Measurements from ENCODE around the gene GLI2. TPM values are rescaled to one million over a fixed set of nuclear protein-coding genes. Genes with fewer than 3 reads are reported as not detected.
A peak's percentile ranks its signal among the peaks of the same experiment; 100 is the strongest.

The GLI2 gene
- total and polyA plus RNA-seq, 2 of the 8 experiments (the other 6 are each of a cell fraction or from before 2014, with no cell fraction given), result 18.4 to 46.9 TPM

GRCh38 chr2:120770641-120771040, 35.0 kb downstream of the GLI2 start:
- Histone ChIP-seq H3K36me3 (ENCODE audit: control insufficient read depth in 2 of 4, insufficient read depth in 4 of 4, low read length in 3 of 4) (no peaks in the 10 kb centered on the region), H2AK5ac (ENCODE audit: low read depth, low read length) (peak overlapping the region; percentile 83; the same call in 1 of the 2 replicates), H4K91ac (replicated peaks; ENCODE audit: insufficient read length, low read length) (no peak overlapping the region), H4K20me1 (replicated peaks in 1 of 2; ENCODE audit: control insufficient read depth in 1 of 2, insufficient read depth in 2 of 2, low read length in 2 of 2) (peaks cover 39 to 65% of the 10 kb centered on the region in 2 experiments), H3K23ac (ENCODE audit: insufficient read length) (no peak overlapping the region), H2AFZ (ENCODE audit: low read length) (no peak overlapping the region), H3K14ac (ENCODE audit: insufficient read length) (no peak overlapping the region), H3K23me2 (ENCODE audit: low read depth, low read length) (no peaks in the 10 kb centered on the region), H2BK20ac (ENCODE audit: low read length) (no peak overlapping the region), H3K27ac (ENCODE audit: low read depth, low read length) (no peak overlapping the region), H4K5ac (ENCODE audit: insufficient read length, low read depth, low read length) (no peak overlapping the region), H4K8ac (ENCODE audit: extremely low read depth, insufficient read depth, low read length) (no peak overlapping the region), H3K9me3 (ENCODE audit: insufficient read depth in 2 of 2, low read depth in 1 of 2, low read length in 1 of 2) (no peaks in the 10 kb centered on the region), H3K4me3 (ENCODE audit: extremely low read depth in 1 of 4, insufficient read depth in 2 of 4, low read depth in 3 of 4, low read length in 4 of 4) (no peak overlapping the region), H3K9ac (replicated peaks in 1 of 4; ENCODE audit: extremely low read depth in 1 of 4, low read depth in 3 of 4, low read length in 3 of 4) (no peak overlapping the region), H2BK5ac (ENCODE audit: low read depth, low read length) (peak overlapping the region; percentile 66; the same call in 1 of the 2 replicates), H2BK12ac (ENCODE audit: low read depth, low read length) (peak overlapping the region; percentile 68; the same call in 1 of the 2 replicates), H2BK15ac (ENCODE audit: low read length) (0 out of 2 replicates have a peak overlapping the region, but pooled peaks have one; percentile 68), H3K79me1 (ENCODE audit: low read depth, low read length) (peaks cover 48% of the 10 kb centered on the region), H3K4me1 (replicated peaks in 1 of 4; ENCODE audit: control insufficient read depth in 3 of 4, insufficient read depth in 4 of 4, low read length in 3 of 4) (peaks cover 23 to 63% (median 34%) of the 10 kb centered on the region in 4 experiments), H3K4ac (replicated peaks; ENCODE audit: insufficient read length, low read depth, low read length) (no peak overlapping the region), H3K56ac (replicated peaks; ENCODE audit: insufficient read length, low read depth, low read length) (no peak overlapping the region), H2BK120ac (replicated peaks; ENCODE audit: low read depth, low read length) (no peak overlapping the region), H3K27me3 (replicated peaks in 1 of 4; ENCODE audit: control insufficient read depth in 3 of 4, extremely low read depth in 1 of 4, insufficient read depth in 3 of 4, low read length in 3 of 4) (no peaks in the 10 kb centered on the region), H3K18ac (ENCODE audit: extremely low read depth, low read length) (peak overlapping the region; percentile 38; the same call in 1 of the 2 replicates), H3K79me2 (ENCODE audit: control insufficient read depth in 1 of 2, insufficient read depth in 2 of 2, low read length in 2 of 2) (peaks cover 9 to 99% of the 10 kb centered on the region in 2 experiments), H3K4me2 (ENCODE audit: insufficient read depth in 1 of 2, low read depth in 2 of 2, low read length in 2 of 2) (no peak overlapping the region)
- WGBS, 2 experiments (ENCODE audit: extremely low coverage in 1 of 2, insufficient coverage in 1 of 2, insufficient read length in 1 of 2, insufficient replicate concordance in 2 of 2, low coverage in 1 of 2, low lambda C conversion rate in 2 of 2, missing lambda C conversion rate in 1 of 2), result 97% methylated on average over 6 of the region's 6 CpGs; no CpG with 5 or more reads in 1 of the 2 experiments
- ChIA-PET POLR2A (ENCODE audit: partially characterized antibody) (interaction anchor here (0.8 to 2.4 kb wide), 6 partner anchors 10 to 305 kb away, joined by 3 to 9 read pairs (median 4); partner anchors contain the start of gene GLI2), CTCF (ENCODE audit: partially characterized antibody) (interaction anchor here (0.6 to 4.6 kb wide), 15 partner anchors 9 to 196 kb away, joined by 3 to 21 read pairs (median 3); no protein-coding TSS in a partner anchor)
- no peak for FAIRE-seq
- no peak for DNase-seq (ENCODE audit: low read depth in 1 of 2, low spot score in 2 of 2)
- no peak for TF ChIP-seq CEBPB (IDR thresholded peaks at IDR 0.05; ENCODE audit: low read depth, low read length)
- TF ChIP-seq SIN3A (conservative IDR thresholded peaks at IDR 0.05 in 1 of 2, IDR thresholded peaks at IDR 0.05 in 1 of 2; ENCODE audit: low read depth in 1 of 2, low read length in 2 of 2), result no peak
- TF ChIP-seq SIX5 (IDR thresholded peaks at IDR 0.05; ENCODE audit: low read depth, low read length), result no peak
- no peak for TF ChIP-seq SUZ12 (IDR thresholded peaks at IDR 0.05; ENCODE audit: low read length)
- TF ChIP-seq SP2 (IDR thresholded peaks at IDR 0.05; ENCODE audit: low read length), result no peak
- TF ChIP-seq EP300 (IDR thresholded peaks at IDR 0.05; ENCODE audit: borderline replicate concordance in 1 of 2, low read depth in 2 of 2, low read length in 2 of 2), result no peak
- TF ChIP-seq JUN (IDR thresholded peaks at IDR 0.05; ENCODE audit: low read depth, low read length), result no peak
- no peak for TF ChIP-seq CBX5 (IDR thresholded peaks at IDR 0.05; ENCODE audit: low read depth, low read length)
- no peak for TF ChIP-seq GTF2F1 (IDR thresholded peaks at IDR 0.05; ENCODE audit: borderline replicate concordance, low read depth, low read length)
- TF ChIP-seq RFX5 (IDR thresholded peaks at IDR 0.05; ENCODE audit: borderline replicate concordance, low read depth, low read length), result no peak
- no peak for TF ChIP-seq GABPA (IDR thresholded peaks at IDR 0.05; ENCODE audit: borderline replicate concordance, insufficient read depth, low read length)
- no peak for TF ChIP-seq EGR1 (IDR thresholded peaks at IDR 0.05; ENCODE audit: borderline replicate concordance, low read depth, low read length)

Measured in H1 (cell line).